HG03039 (cell line): ENCODE measurements around the gene SH2D5.

ENCODE experiments used
- ATAC-seq: cut with Tn5 transposase; IDR thresholded peaks from one replicate; pipeline ENCODE4 v1.9.1; 2021; ENCODE audit warnings: mild to moderate bottlenecking, moderate library complexity; ENCODE audit not compliant: unreplicated experiment

The SH2D5 gene

DNA sequence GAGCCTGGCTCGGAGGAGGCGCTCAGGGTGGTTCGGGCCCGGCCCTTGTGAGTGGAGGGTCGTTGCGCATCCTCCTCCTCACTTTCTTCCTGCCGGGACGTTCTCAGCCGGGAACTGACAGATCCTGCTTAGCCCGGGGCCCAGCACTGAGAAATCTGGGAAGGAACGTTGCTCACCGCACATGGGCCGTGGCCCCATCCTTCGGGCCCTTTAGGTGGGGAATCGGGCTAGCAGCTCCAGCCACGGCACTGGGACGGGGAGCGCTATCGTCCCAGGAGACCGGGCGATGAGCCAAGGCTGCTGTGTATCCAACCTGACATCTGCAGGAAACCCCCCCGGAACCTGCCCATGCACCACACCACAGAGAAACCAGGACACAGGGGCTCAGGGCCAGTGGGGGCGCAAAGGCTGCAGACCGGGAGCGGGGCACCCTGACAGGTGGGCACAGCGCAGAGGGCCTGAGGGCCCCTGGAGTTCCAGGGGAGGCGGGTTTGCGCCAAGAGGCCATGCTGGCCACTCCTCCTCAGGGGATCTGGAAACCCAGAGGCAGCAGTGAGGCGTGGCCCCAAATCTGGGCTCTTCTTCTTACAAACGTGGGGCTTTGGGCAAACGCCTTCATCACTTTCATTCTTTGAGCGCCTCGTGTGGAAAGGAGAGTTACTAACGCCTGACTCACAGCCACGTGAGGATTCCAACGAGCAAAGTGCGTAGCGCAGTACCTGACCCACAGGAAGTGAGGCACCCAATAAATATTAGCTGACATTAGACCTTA lies at the start of gene SH2D5:
TSS of gene SH2D5 (minus strand) at position 116 of the 772 bp plus-strand sequence. CDS start 4,659 bp downstream, outside the sequence.
- ATAC-seq = no peak

DNA sequence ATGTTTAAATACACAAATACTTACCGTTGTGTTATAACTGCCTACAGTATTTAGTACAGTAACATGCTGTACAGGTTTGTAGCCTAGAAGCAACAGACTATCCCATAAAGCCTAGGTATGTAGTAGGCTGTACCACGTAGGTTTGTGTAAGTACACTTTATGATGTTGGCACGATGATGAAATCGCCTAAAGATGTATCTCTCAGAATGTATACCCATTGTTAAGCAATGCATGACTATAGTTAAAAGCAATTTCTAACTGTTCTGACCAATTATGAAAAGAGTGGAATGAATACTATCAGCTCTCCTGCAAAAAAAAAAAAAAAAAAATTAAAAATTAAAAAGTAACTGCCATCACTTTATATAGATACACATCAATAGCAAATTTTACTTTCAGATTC lies 43.2 kb upstream of the SH2D5 start:
- ATAC-seq = no peak

DNA sequence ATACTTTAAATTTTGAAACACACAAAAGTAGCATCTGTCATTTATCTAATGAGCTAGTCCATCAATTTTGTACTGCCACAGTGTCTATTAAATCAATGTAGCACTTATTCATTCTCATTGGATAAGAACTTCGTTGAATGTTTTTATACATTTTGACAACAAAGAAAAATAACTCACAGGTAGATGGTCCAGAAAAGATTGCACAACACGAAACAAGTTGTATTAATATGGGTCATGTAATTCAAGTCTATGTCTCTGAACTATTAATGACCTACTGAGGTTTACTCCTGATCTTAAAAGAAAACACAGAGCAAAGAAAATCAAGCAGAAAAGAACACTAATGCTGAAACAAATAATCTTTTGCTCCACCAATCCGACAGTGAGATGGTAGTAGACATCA lies 39.3 kb upstream of the SH2D5 start:
- no peak for ATAC-seq

DNA sequence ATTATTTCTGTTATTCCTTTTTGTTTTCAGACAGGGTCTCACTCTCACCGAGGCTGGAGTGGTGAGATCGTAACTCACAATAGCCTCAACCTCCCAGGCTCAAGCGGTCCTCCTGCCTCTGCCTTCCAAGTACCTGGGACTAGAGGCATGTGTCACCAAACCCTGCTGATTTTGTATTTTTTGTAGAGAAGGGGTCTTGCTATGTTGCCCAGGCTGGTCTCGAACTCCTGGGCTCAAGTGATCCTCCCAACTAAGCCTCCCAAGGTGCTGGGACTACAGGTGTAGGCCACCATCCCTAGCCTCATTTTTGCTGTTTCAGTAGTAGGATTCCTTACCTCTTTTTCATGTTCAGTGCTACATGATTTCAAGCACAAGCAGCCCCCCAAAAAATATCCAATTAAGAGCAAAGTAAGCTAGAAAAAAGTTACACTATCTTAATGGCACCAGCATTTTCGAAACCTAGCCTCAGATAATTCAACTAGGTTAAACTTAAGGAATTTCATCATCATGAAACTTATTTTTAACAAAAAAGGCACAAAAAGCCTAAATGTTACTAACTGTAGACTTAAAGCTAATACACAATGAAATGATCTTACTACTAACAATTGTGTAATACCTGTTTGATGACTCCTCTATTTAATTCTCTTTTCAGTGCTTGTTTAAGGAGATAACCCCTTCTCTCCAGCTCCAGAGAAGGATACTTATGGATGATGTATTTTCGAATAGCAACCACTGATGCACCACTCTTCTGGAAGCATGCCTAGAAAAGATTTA lies 38.0 kb upstream of the SH2D5 start:
- no peak for ATAC-seq

DNA sequence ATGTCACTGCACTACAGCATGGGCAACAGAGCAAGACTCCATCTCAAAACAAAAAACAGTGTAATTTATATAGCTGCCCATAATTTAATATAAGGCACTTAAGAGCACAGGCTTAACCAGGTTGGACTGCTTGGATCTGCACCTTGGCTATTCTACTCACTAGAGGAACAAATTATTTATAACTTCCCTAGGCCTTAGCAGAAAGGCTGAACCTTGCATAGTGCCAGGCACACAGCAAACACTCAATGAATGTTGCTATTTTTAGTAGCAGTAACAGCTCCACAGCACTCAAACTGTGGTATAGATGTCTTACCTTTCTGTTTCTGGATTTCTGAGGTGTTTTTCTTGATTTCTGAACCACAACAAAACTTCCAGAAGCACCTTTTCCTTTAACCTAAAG lies 34.8 kb upstream of the SH2D5 start:
- no peak for ATAC-seq

DNA sequence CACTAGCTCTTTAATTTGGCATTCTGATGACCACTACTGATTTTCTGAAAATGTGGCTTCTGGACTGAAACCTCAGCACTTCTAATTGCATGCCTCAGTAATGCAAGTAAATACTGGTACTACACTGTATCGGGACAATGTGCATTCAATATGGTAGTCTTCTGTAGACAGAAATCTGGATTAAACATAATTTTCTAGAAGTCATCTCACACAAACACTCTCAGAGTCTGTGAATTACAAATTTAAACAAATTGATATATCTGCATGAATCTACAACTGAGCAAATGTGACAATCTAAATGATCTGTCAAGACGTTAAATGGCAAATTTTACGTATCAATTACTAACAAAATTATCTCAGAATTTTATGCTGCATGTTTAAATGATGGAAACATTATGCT lies 30.9 kb upstream of the SH2D5 start:
- ATAC-seq = no peak

DNA sequence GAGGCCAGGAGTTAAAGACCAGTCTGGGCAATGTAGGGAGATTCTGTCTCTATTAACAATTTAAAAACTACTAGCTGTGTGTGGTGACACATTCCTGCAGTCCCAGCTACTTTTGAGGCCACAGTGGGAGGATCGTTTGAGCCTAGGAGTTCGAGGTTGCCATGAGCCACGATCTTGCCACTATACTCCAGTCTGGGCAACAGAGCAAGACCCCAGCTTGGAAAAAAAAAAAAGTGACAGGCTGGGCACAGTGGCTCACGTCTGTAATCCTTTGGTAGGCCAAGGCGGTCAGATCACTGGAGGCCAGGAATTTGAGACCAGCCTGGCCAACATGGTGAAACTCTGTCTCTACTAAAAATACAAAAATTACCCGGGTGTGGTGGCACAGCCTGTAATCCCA lies 27.8 kb upstream of the SH2D5 start:
- ATAC-seq = no peak

DNA sequence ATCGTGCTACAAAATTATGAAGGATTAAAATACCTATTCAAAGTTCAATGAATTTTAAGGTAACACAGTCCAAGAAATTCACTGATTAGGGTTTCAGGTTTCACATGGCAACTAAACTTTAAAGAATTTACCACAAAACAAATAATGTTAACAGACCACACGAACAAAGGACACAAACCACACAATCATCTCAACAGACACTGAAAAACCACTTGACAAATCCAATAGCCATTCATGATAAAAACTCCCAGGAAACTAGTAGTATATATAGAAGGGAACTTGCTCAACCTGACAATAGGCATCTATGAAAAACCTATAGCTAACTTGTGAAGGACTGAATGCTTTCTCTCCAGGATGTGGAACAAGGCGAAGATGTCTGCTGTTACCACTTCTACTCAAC lies 21.1 kb upstream of the SH2D5 start:
- ATAC-seq = no peak

DNA sequence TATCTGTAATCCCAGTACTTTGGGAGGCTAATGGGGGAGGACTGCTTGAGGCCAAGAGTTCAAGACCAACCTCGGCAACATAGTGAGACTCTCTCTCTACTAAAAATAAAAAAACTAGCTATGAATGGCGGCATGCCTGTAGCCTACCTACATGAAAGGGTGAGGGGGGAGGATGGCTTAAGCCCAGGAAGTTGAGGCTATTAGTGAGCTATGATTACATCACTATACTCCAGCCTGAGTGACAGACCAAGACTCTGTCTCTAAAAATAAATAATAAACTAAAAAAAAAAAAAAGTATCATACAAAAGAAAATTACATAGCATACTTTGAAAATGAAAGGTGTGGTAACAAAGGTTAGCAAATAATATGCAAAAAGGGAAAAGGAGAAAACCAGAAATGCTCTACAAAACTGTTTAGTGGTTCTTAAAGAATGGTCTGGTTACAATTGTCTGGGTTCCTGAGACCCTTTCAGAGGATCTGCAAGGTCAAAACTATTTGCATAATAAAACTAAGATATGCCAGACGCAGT lies 19.0 kb upstream of the SH2D5 start:
- no peak for ATAC-seq

DNA sequence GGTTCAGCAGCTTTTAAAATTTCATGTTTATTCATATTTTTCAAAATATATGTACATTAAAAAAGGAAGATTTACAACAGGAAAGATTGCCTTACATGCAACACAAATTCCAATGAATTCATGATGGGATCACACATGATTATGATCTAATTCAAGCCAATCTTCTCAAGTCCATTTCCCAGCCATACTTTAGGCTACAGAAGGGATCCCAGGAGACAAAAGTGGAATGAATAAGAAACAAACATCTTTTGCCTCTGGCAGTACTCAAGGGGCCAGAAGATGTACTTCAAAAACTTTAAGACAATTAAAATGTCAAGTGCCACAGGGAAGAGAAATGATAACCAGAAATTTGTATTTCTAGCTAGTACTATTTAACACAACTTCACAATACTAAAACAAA lies 10.2 kb upstream of the SH2D5 start:
- no peak for ATAC-seq

DNA sequence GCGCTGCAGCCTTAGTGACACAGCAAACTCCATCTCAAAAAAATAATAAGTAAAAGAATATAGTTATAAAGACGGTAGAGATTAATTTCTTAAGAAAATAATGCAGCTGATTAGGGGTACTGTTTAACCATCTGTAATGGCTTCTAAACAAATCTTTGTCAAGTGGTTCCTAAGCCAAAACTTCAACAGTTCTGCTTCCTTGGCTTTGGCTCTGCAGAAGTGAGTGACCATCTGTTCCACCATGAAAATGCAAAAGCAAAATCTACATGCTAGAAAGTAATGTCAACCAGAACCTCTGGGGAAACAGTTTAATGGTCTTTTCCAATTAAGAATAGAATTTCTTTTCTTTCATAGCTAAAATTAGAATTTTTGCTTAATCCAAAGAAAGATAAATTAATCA lies 8.3 kb upstream of the SH2D5 start:
- ATAC-seq = no peak

DNA sequence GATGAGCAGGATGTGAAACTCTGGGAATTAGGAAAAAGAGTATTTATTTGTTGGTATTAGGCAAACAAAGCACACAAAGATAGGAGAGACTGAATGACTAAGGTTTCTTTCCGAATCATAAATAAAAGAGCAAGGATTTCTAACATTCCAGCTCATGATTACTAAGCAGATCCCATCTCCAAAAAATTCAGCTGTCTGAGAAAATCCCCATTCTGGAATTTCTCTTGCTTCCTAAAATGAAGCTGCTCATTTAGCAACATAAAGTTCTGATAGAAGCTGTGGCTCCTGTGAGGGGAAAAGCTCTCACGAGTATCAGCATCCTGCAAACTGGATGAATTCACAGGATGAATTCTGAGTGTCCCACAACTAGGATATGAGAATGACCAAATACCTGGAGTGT lies 6.7 kb upstream of the SH2D5 start:
- ATAC-seq = no peak

DNA sequence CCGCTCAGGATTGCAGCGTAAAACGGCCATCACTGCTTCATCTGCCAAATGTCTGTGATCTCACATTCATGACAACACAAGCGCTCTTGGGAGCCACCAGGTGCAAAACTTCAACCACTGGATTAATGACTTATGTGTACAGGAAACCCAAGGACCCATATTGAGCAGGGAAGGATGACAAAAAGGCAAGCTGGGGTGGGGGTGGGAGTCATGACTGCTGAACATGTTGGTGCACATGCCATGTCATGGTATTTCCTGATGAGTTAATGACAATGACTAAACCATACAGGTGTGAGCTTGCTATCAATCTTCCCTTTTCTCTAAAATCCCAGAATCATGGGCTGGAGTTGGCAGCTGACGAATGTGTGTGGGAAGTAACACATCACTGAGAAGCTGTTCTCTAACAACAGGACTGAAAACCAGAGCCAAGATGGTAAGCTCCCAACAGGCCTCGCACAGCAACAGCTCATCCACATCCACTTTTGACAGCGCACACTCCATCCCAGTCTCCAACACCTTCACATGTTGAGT lies 3.1 kb upstream of the SH2D5 start:
- no peak for ATAC-seq

DNA sequence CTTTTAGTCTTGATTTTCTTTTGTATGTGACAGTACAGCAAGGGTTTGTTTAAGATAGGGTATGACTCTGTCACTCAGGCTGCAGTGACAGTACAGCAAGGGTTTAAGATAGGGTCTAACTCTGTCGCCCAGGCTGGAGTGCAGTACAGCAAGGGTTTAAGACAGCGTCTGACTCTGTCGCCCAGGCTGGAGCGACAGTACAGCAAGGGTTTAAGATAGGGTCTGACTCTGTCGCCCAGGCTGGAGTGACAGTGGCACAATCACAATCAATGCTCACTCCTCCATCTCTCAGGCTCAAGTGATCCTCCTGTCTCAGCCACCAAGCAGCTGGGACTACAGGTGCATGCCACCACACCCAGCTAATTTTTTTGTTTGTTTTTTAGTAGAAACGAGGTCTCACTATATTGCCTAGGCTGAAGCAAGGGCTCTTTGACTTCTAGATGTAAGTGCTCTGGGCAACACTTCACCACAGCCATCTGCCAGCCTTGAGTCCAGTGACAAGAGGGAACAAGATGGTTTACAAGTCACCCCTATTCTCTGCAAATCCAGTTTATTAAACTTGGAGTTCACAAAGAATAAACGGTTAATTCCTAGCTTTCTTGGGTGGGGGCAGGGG lies 965 bp upstream of the SH2D5 start:
- no peak for ATAC-seq

DNA sequence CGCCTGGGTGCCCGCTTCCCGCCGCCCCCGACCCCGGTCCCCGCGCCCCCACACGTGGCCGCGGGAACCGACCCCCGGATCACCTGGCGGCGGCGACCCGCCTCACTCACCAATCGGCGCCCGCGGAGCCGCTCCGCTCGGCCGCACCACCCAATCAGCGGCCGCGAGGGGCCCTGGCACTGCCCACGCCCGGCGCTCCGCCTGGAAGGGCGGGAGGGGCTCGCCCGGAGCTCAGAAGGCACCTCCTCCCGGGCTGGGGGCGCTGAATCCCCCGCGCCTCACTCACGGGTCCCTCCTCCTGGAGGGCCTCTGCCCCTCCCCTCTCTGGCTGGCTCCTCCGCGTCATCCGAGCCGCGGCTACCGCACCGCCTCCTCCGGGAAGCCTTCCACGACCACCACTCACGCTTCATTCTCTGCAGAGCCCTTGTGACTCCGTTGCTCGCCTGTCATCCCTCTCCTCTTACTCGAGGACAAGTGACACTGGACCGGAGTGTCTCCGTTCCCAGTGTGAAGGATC lies 374 bp downstream of the SH2D5 start:
- peak; percentile 44 for ATAC-seq

DNA sequence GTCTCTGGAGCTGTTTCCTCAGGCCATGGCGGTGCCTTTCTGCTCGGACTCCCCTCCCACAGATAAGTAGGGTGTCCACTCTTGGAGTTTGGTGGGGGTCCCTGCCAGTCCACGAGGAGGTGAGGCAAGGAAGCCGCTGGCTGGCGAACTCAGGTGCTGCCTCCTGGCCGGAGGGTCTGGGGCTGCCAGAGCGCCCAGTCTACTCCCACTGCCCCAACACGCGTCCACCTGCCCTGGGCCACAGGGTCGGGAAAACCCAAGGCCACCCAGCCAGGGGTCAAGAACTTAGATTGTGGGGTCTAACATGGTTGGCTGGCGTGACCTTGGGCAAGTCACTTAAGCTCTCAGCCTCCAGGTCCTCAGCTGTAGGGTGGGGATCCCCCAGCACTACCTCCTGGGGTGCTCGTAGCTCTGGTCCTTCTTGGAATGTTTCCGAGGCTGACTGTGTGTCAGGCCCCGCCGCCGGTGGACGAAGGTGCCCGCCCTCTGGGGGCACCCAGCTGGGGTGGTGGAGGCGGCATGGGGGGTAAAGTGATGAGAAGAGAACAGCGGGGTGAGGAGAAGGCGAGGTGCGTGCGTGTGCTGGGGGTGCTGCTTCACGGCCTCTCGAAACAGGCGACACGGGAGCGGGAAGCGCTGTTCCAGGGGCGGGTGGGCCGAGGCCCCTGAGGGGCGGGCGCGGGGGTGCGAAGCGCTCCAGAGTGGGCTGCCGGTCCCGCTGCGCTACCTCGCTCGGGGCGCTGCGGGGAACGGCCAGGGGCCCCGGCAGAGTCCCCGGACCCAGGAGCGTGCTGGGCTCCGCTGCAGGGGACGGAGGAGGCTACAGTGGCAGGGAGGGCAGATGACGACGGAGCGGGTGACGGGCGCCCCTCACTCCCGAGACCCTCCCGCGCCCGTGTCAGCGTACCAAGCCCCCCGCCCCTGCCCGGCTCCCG lies 1.2 kb downstream of the SH2D5 start:
- peak; percentile 5 for ATAC-seq

DNA sequence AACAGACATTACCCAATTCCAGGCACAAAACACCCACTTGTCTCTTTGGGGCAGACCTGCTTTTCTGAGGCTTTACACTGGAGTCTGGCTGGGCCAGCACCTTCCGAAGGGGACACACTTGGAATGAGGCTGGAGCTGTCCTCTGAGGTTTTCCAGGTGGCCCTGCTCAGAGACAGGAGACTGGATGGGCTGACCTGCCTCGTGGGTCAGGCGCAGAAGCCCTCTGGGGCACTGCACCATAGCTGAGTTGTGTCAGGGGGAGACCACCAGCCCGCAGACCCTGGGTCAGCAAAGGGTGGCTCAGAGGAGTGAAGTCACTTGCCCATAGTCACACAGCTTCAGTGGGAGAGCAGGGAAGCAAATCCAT lies 1.8 kb downstream of the SH2D5 start:
- no peak for ATAC-seq

DNA sequence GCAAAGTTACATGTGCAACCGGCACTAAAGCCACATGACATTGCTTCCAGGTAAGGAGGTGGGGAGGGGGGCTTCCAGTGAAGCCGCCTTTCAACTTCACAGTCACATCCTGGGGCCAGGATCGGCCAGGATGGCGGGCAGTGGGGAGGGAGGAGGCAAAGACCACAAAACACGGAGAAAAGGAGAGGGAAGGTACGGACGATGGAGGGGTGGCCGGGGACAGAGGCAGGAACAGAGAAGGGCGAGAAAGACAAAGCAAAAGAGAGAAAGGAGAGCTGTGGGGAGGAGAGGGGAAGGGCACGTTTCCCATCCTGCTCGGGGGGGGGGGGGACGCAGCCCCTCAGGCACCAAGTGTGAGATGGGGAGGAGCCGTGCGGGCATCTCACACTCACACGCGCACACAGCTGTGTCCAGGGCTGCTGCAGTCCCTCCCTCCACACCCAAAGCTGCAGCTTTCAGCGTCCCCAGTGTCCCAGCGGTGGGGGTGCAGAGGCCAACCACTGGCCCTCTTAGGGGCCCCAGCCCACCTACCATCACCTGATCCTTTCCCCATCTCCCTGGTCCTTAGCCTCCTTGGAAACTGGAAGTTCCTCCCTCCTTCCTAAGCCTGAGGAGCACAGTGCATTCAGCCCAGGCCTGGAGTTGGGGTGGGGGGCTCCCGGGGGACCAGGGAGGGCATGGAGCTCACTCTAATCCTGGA lies 2.4 kb downstream of the SH2D5 start:
- no peak for ATAC-seq

DNA sequence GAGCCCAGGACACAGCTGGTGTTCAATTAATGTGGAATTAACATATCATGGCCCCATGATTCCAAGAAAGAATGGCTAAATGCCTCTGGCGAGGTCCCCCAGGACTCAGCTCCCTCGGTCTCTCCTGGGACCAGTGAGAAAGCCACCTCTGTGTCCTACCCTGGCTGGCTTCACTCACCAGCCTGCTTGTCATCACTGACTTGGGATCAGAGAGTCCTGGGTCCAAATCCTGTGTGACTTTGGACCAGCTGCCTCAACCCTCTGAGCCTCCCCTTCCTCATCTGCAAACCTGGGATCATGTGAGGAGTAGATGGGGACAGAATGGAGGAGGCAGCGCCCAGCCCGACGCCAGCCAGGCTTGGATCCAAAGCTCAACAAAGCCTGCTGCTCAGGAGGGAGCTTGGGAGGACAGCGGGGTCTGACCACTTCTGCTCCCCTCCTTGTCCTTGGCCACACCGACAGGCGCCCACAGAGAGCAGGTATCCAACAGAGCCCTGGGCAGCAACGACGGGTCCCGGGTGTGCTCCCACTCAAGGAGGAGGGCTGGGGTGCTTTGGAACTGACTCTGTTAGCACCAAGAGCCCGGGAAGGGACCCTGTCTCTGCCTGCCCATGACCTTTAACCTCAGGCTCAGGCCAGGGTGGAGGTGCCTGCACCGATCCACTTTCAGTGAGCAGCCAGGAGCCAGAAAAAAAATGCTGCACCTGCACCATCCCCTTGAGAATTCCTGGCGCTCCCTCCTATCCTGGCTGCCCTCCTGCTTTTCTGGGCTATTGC lies 3.2 kb downstream of the SH2D5 start:
- no peak for ATAC-seq
